ENCODE measurements around the gene ITGAE. TPM values are rescaled to one million over a fixed set of nuclear protein-coding genes. Genes with fewer than 3 reads are reported as not detected.
A peak's percentile ranks its signal among the peaks of the same experiment; 100 is the strongest.

Gene ITGAE
- total RNA-seq, 4 donors from 2014 or later, result 17.0 to 30.7 (median 22.2) TPM

DNA sequence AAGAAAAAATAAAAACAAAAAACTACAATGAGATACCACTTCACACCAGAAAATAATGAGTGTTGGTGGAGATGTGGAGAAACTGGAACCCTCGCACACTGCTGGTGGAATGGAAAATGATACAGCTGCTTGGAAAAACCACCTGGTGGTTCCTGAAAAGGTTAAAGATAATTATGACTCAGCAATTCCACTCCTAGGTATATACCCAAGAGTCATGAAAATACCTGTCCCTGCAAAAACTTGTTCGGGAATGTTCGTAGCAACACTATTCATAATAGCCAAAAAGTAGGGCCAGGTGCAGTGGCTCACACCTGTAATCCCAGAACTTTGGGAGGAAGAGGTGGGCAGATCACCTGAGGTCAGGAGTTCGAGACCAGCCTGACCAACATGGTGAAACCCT, 8.1 kb upstream of the ITGAE start:
- TF ChIP-seq, protein P1, sequence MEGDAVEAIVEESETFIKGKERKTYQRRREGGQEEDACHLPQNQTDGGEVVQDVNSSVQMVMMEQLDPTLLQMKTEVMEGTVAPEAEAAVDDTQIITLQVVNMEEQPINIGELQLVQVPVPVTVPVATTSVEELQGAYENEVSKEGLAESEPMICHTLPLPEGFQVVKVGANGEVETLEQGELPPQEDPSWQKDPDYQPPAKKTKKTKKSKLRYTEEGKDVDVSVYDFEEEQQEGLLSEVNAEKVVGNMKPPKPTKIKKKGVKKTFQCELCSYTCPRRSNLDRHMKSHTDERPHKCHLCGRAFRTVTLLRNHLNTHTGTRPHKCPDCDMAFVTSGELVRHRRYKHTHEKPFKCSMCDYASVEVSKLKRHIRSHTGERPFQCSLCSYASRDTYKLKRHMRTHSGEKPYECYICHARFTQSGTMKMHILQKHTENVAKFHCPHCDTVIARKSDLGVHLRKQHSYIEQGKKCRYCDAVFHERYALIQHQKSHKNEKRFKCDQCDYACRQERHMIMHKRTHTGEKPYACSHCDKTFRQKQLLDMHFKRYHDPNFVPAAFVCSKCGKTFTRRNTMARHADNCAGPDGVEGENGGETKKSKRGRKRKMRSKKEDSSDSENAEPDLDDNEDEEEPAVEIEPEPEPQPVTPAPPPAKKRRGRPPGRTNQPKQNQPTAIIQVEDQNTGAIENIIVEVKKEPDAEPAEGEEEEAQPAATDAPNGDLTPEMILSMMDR (IDR thresholded peaks at IDR 0.05), result no peak
- ATAC-seq (ENCODE audit: low FRiP score) (no peak), DNase-seq (ENCODE audit: low spot score) (no peak)

DNA sequence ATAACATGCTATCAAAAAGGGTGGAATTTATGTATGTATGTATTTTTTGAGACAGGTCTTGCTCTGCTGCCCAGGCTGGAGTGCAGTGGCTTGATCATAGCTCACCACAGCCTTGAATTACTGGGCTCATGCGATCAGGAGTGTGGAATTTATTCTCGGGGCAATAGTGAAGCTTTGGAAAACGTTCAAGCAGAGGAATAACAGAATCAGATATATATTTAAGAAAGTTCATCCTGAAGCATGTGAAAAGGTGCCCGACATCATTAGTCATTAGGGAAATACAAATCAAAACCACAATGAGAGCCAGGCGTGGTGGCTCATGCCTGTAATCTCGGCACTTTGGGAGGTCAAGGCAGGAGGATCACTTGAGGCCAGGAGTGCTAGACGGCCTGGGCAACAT, 7.7 kb upstream of the ITGAE start:
- ATAC-seq (ENCODE audit: low FRiP score) (no peak), DNase-seq (ENCODE audit: low spot score) (no peak)
- TF ChIP-seq, protein P1 (IDR thresholded peaks at IDR 0.05), result no peak

DNA sequence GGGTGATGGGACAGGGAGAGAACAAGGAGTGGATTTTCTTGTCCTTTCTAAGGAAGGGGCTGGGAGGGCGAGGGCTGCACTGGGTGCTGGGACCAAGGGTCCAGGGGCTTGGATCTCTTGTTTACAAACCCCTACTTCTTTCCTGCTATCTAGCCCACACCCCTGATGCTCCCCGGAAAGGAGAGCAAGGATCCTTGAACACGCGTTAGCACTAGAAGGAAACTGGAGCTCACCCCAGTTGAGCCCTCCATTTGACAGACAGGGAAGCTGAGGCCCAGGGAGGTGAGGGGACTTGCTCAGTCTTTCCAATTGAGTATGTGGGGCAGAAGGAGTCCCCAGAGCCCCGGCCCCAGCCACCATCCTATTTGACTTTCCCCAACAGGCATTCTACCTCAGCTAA, 4.6 kb upstream of the ITGAE start:
- DNase-seq (ENCODE audit: low spot score), result no peak
- TF ChIP-seq, protein P1 (IDR thresholded peaks at IDR 0.05), result no peak
- no peak for ATAC-seq (ENCODE audit: low FRiP score)

DNA sequence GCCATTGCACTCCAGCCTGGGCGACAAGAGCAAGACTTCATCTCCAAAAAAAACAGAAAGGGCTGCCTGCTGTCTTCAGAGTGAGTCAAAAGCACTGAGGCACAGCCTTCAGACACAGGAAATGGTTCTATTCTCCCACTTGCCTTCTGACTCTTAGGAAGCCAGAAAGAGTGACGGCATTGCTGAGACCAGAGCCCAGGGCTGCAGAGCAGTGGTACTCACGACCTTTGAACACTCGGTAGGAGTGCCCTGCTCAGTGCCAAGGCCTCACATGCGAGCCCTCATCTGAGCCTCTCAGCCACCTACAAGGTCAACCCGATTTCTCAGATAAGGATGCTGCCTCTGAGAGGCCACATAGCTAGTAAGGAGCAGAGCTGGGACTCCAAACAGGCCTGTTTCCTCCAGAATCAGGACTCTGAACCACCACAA, 3.5 kb upstream of the ITGAE start:
- DNase-seq (ENCODE audit: low spot score), result no peak
- ATAC-seq (ENCODE audit: low FRiP score), result no peak
- TF ChIP-seq, protein P1 (IDR thresholded peaks at IDR 0.05), result no peak

DNA sequence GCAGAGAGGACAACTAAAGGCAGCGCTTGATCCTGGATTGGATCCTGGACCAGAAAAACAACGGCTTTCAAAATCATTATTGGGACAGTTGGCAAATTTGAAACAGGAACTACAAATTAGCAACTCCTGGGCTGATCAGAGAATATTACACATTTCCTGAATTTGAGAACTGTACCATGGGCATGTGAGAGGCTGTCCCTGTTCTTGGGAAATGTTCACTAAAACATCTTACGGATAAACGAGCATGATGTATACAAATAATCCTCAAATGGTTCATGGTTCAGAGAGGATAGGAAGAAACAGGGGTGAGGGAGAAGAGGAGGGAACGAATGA, 2.3 kb upstream of the ITGAE start:
- DNase-seq (ENCODE audit: low spot score) (no peak), ATAC-seq (ENCODE audit: low FRiP score) (no peak)
- TF ChIP-seq, protein P1 (IDR thresholded peaks at IDR 0.05), result no peak

DNA sequence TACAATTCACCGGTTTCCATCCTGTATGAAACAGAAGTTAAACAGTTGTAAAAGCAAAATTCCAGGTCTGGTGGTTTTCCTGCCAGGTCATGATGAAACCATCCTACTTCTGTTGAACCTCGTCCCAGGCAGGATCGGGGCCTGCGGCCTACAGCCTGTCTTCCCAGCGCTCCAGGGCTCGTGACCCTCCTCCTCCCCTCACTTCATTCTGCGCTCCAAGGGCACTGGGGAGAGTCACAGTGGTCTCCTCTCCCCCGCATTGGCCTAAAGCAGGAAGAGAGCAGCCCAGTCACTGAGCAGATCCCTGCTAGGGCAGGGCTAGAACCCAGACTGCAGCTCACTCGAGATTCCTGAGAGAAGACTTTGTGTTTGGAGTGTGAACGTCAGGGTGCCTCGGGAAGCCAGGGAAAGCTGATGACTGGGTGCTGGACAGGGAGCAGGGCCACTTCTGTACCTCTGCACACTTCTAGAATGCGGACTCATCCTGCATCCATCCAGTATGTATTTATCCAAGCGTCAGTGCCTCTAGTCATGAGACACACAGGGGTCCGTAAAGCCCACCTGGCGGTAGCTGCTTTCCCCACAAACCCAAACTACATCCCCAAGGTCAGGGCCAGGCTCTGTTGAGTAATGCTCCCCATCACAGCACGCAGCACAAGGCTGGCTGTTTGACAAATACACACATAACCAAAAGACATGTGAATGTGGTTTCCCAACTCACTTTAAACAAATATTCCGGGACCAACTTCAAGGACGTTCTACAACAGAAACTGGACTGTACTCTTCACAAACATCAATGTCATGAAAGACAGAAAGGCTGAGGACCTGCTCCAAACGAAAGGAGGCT, 1.7 kb upstream of the ITGAE start:
- peak; percentile 47 for ATAC-seq (ENCODE audit: low FRiP score)
- no peak for DNase-seq (ENCODE audit: low spot score)
- TF ChIP-seq, protein P1 (IDR thresholded peaks at IDR 0.05), result no peak

DNA sequence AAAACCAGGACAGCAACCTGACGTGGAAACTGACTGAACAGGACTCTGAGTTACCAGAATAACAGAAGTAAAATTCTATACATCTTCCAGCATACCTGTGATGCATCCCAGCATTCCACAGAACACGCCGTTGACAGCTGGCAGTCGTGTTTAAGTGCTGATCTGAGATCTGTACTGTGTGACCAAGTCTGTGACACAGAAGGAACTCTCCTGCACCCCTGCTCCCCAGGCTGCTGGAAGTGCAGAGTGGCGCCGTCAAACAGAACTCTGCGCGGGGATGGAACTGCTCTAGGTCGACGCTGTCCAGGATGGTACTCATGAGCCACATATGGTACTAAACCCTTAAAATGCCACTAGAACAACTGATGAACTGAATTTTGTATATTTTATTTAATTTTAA, 804 bp upstream of the ITGAE start:
- TF ChIP-seq, protein P1 (IDR thresholded peaks at IDR 0.05), result no peak
- no peak for ATAC-seq (ENCODE audit: low FRiP score)

More for the DNA sequence above, 804 bp upstream of the ITGAE start:
- DNase-seq (ENCODE audit: low spot score), result no peak

Data from omental fat pad (tissue), 4 donors.